Stimulated activated naive B cell treated with anti-CD40 and anti-IgM and Interleukin-4, amounts not matched to agents 10 μg/mL and 1 μg/mL and 100 μg/mL, for 72 hours (primary cell): ENCODE results near the gene ALOX5.
"Not testable (repeated sequence)": the region's sequence is repeated elsewhere in the genome, so short reads cannot be mapped to it uniquely, and the experiment has no call there.

ENCODE experiments used
- ATAC-seq, 2 donors: fragments of 150-1000 bp; cut with Tn5 transposase; replicated peaks; 2 replicates each; pipeline ENCODE4 v1.10.0; 2021; ENCODE audit warnings: moderate library complexity in 1 of 2
- DNase-seq: peaks from one replicate; pipeline ENCODE4 v3.0.0; 2021
- H3K27ac Mint-ChIP-seq: one replicate; pipeline ENCODE4 v1.8.0; 2022; ENCODE audit warnings: mild to moderate bottlenecking, mixed read lengths
- H3K27me3 Mint-ChIP-seq, 2 donors: one replicate each; pipeline ENCODE4 v1.8.0; 2022; ENCODE audit warnings: mixed read lengths in 2 of 2
- H3K36me3 Mint-ChIP-seq, 2 donors: one replicate each; pipeline ENCODE4 v1.8.0; 2022; ENCODE audit warnings: mixed read lengths in 2 of 2, mild to moderate bottlenecking in 1 of 2
- H3K4me1 Mint-ChIP-seq, 2 donors: one replicate each; pipeline ENCODE4 v1.8.0; 2022; ENCODE audit warnings: mixed read lengths in 2 of 2, mild to moderate bottlenecking in 1 of 2
- H3K4me3 Mint-ChIP-seq, 2 donors: one replicate each; pipeline ENCODE4 v1.8.0; 2022; ENCODE audit warnings: mild to moderate bottlenecking in 2 of 2, mixed read lengths in 2 of 2, moderate library complexity in 1 of 2
- H3K9me3 Mint-ChIP-seq, 2 donors: one replicate each; pipeline ENCODE4 v1.8.0; 2022; ENCODE audit warnings: mixed read lengths in 2 of 2, mild to moderate bottlenecking in 1 of 2

Gene ALOX5

DNA sequence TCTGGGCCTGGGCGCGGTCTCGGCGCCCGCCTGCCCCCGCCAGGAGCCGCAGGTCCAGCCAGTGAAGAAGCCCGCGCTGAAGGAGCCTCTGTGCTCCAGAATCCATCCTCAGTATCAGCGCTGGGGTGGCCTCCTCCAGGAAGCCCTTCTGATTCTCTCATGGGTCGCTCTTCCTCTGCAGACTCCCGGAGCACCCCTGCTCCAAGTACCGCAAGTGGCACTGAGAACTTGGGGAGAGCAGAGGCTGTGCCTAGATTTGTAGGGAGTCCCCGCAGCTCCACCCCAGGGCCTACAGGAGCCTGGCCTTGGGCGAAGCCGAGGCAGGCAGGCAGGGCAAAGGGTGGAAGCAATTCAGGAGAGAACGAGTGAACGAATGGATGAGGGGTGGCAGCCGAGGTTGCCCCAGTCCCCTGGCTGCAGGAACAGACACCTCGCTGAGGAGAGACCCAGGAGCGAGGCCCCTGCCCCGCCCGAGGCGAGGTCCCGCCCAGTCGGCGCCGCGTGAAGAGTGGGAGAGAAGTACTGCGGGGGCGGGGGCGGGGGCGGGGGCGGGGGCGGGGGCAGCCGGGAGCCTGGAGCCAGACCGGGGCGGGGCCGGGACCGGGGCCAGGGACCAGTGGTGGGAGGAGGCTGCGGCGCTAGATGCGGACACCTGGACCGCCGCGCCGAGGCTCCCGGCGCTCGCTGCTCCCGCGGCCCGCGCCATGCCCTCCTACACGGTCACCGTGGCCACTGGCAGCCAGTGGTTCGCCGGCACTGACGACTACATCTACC, at the start of gene ALOX5:
TSS of gene ALOX5 (plus strand) at position 641 of the 774 bp plus-strand sequence. CDS start at position 705, 64 bp downstream.
- Mint-ChIP-seq H3K9me3 (no peaks in the 10 kb centered on the region), H3K27ac (peak within 1 kb of the TSS; percentile 96), H3K36me3 (peaks cover 0 to 12% of the 10 kb centered on the region in 2 donors), H3K4me1 (peaks cover 56 to 93% of the 10 kb centered on the region in 2 donors), H3K27me3 (no peaks in the 10 kb centered on the region), H3K4me3 (peak within 1 kb of the TSS; percentile 92 to 98)
- DNase-seq, result peak; percentile 42
- ATAC-seq, result peak; percentile 45 to 49

DNA sequence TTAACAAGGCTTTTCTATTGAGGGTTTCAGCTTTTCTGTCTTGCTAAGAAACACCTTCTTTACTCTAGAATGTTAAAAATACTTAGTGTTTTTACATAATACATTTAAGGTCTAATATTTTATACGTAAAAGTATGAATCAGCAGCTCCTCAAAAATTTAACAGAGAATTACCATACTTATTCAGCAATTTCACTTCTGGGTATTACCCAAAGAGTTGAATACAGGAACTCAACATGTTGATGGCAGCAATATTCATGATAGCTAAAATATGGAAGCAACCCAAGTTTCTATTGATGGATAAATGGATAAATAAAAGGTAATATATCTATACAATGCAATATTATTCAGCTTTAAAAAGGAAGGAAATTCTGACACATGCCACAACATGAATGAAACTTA, 48.9 kb upstream of the ALOX5 start:
- no peak overlapping the region for H3K4me3 Mint-ChIP-seq
- H3K4me1 Mint-ChIP-seq, result no peaks in the 10 kb centered on the region
- no peaks in the 10 kb centered on the region for H3K27me3 Mint-ChIP-seq
- H3K36me3 Mint-ChIP-seq, result peaks cover 5 to 10% of the 10 kb centered on the region in 2 donors
- ATAC-seq (no peak), DNase-seq (no peak)
- H3K9me3 Mint-ChIP-seq, result peaks cover 10 to 14% of the 10 kb centered on the region in 2 donors
- no peak overlapping the region for H3K27ac Mint-ChIP-seq

DNA sequence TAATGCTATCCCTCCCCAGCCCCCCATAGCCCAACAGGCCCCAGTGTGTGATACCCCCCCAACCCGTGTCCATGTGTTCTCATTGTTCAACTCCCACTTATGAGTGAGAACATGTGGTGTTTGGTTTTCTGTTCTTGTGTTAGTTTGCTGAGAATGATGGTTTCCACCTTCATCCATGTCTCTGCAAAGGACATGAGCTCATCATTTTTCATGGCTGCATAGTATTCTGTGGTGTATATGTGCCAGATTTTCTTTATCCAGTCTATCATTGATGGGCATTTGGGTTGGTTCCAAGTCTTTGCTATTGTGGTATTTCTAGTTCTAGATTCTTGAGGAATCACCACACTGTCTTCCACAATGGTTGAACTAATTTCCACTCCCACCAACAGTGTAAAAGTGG, 47.2 kb upstream of the ALOX5 start:
- not testable (repeated sequence) for H3K27ac Mint-ChIP-seq, H3K4me3 Mint-ChIP-seq, DNase-seq, H3K4me1 Mint-ChIP-seq, H3K27me3 Mint-ChIP-seq, ATAC-seq
- Mint-ChIP-seq H3K9me3 (peaks cover 17 to 22% of the 10 kb centered on the region in 2 donors), H3K36me3 (peaks cover 6 to 11% of the 10 kb centered on the region in 2 donors)

DNA sequence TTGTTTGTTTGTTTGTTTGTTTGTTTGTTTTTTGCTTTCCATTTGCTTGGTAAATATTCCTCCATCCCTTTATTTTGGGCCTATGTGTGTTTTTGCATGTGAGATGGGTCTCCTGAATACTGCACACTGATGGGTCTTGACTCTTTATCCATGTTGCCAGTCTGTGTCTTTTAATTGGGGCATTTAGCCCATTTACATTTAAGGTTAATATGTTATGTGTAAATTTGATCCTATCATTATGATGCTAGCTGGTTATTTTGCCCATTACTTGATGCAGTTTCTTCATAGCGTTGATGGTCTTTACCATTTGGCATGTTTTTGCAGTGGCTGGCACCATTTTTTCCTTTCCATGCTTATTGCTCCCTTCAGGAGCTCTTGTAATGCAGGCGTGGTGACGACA, 42.2 kb upstream of the ALOX5 start:
- H3K27ac Mint-ChIP-seq, H3K27me3 Mint-ChIP-seq, H3K4me1 Mint-ChIP-seq, ATAC-seq, H3K4me3 Mint-ChIP-seq, DNase-seq: not testable (repeated sequence)
- Mint-ChIP-seq H3K36me3 (peaks cover 7 to 14% of the 10 kb centered on the region in 2 donors), H3K9me3 (peaks cover 16 to 17% of the 10 kb centered on the region in 2 donors)

DNA sequence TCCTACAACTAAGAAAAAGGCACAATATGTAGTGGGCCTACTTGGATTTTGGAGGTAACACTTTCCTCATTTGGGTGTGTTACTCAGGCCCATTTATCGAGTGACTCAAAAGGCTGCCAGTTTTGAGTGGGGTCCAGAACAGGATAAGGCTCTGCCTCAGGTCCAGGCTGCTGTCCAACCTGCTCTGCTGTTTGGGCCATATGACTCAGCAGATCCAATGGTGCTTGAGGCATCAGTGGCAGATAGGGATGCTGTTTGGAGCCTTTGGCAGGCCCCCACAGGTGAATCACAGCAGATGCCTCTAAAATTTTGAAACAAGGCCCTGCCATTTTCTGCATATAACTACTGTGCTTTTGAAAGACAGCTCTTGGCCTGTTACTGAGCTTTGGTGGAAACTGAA, 34.1 kb upstream of the ALOX5 start:
- H3K4me1 Mint-ChIP-seq, result peaks cover 10% of the 10 kb centered on the region in 2 donors
- no peaks in the 10 kb centered on the region for H3K27me3 Mint-ChIP-seq
- ATAC-seq (no peak), DNase-seq (no peak)
- H3K4me3 Mint-ChIP-seq, result no peak overlapping the region
- peaks cover 16 to 21% of the 10 kb centered on the region in 2 donors for H3K36me3 Mint-ChIP-seq
- H3K9me3 Mint-ChIP-seq, result peaks cover 5 to 8% of the 10 kb centered on the region in 2 donors
- no peak overlapping the region for H3K27ac Mint-ChIP-seq

DNA sequence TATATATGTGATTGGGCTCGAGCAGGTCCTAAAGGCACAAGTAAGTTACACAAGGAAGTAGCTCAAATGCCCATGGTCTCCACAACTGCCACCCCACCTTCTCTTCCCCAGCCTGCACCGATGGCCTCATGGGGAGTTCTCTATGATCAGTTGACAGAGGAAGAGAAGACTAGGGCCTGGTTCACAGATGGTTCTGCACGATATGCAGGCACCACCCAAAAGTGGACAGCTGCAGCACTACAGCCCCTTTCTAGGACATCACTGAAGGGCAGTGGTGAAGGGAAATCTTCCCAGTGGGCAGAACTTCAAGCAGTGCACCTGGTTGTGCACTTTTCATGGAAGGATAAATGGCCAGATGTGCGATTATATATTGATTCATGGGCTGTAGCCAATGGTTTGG, 33.6 kb upstream of the ALOX5 start:
- H3K4me1 Mint-ChIP-seq, result peaks cover 10 to 11% of the 10 kb centered on the region in 2 donors

DNA sequence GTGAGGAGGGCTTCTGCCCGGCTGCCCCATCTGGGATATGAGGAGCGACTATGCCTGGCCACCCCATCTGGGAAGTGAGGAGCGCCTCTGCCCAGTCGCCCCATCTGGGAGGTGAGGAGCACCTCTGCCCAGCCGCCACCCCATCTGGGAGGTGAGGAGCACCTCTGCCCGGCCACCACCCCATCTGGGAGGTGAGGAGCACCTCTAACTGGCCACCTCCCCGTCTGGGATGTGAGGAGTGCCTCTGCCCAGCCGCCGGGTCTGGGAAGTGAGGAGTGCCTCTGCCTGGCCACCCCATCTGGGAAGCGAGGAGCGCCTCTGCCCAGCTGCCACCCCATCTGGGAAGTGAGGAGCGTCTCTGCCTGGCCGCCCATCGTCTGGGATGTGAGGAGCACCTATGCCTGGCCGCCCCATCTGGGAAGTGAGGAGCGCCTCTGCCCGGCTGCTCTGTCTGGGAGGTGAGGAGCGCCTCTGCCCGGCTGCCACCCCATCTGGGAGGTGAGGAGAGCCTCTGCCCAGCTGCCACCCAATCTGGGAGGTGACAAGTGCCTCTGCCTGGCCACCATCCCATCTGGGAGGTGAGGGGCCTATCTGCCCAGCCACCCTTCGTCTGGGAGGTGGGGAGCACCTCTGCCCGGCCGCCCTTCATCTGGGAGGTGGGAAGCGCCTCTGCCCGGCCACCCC, 27.2 kb upstream of the ALOX5 start:
- Mint-ChIP-seq H3K36me3 (peaks cover 15 to 18% of the 10 kb centered on the region in 2 donors), H3K4me1 (peaks cover 9 to 14% of the 10 kb centered on the region in 2 donors)
- DNase-seq, ATAC-seq, H3K4me3 Mint-ChIP-seq, H3K27me3 Mint-ChIP-seq, H3K9me3 Mint-ChIP-seq, H3K27ac Mint-ChIP-seq: not testable (repeated sequence)

More for the DNA sequence above, 33.6 kb upstream of the ALOX5 start:
- H3K4me3 Mint-ChIP-seq, ATAC-seq, H3K27me3 Mint-ChIP-seq, H3K27ac Mint-ChIP-seq, DNase-seq, H3K9me3 Mint-ChIP-seq: not testable (repeated sequence)
- peaks cover 19 to 21% of the 10 kb centered on the region in 2 donors for H3K36me3 Mint-ChIP-seq

DNA sequence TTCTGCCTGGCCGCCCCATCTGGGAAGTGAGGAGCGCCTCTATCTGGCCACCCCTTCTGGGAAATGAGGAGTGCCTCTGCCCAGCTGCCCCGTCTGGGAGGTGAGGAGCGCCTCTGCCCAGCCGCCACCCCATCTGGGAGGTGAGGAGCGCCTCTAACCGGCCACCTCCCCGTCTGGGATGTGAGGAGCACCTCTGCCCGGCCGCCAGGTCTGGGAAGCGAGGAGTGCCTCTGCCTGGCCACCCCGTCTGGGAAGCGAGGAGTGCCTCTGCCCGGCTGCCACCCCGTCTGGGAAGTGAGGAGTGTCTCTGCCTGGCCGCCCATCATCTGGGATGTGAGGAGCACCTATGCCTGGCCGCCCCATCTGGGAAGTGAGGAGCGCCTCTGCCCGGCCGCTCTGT, 26.6 kb upstream of the ALOX5 start:
- peaks cover 10 to 15% of the 10 kb centered on the region in 2 donors for H3K4me1 Mint-ChIP-seq
- not testable (repeated sequence) for H3K9me3 Mint-ChIP-seq, H3K27me3 Mint-ChIP-seq, DNase-seq, ATAC-seq, H3K4me3 Mint-ChIP-seq, H3K27ac Mint-ChIP-seq
- peaks cover 15 to 17% of the 10 kb centered on the region in 2 donors for H3K36me3 Mint-ChIP-seq

DNA sequence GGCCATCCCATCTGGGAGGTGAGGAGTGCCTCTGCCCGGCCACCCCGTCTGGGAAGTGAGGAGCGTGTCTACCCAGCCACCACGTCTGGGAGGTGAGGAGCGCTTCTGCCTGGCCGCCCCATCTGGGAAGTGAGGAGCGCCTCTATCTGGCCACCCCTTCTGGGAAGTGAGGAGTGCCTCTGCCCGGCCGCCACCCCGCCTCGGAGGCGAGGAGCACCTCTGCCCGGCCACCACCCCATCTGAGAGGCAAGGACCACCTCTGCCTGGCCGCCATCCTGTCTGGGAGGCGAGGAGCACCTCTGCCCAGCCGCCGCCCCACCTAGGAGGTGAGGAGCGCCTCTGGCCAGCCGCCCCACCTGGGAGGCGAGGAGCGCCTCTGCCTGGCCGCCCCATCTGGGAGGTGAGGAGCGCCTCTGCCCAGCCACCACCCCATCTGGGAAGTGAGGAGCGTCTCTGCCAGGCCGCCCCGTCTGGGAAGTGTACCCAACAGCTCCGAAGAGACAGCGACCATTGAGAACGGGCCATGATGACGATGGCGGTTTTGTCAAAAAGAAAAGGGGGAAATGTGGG, 25.7 kb upstream of the ALOX5 start:
- not testable (repeated sequence) for ATAC-seq, H3K27me3 Mint-ChIP-seq, H3K4me3 Mint-ChIP-seq, DNase-seq, H3K9me3 Mint-ChIP-seq, H3K27ac Mint-ChIP-seq
- peaks cover 15 to 19% of the 10 kb centered on the region in 2 donors for H3K4me1 Mint-ChIP-seq
- peaks cover 11 to 15% of the 10 kb centered on the region in 2 donors for H3K36me3 Mint-ChIP-seq

DNA sequence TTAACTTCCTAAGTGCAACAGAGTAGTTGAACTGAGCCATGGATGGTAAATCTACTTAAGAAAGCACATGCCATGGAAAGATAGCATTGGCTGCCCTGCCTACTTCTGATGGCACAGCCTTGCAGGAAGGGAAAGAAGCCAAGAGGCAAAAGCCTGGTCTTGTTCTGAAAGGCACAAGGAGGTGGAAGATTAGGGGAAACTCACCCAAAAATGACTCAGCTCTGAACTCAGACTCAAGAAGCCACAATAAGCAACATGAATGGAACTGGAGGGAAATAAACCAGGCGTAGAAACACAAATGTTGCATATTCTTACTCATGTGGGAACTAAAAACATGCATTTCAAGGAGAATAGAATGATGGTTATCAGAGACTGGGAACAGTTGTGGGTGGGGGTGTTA, 20.8 kb upstream of the ALOX5 start:
- H3K4me3 Mint-ChIP-seq, result no peak overlapping the region
- DNase-seq, result no peak
- ATAC-seq, result peak; percentile 78 to 82
- H3K9me3 Mint-ChIP-seq, result peaks cover 0 to 2% of the 10 kb centered on the region in 2 donors
- no peaks in the 10 kb centered on the region for H3K27me3 Mint-ChIP-seq
- peaks cover 35 to 58% of the 10 kb centered on the region in 2 donors for H3K4me1 Mint-ChIP-seq
- no peak overlapping the region for H3K27ac Mint-ChIP-seq
- peaks cover 1 to 3% of the 10 kb centered on the region in 2 donors for H3K36me3 Mint-ChIP-seq

DNA sequence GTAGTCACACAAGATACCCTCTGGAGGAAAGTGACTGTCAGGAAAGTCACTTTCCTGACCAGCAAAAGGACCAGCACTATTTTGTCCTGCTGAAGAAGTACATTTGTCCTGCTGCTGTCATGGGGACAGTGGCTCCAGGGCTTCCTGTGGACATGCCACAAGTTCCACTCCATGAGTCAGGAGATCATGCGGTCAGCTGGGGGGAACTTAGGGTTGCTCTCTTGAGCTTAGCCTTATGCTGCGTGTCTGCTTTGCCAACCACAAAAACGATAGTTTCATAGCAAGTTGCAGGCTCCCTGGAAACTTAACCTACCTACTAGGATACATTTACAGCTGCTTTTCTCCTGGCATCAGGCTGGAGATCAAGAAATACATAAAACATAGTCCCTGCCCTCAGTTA, 19.8 kb upstream of the ALOX5 start:
- H3K27ac Mint-ChIP-seq, result no peak overlapping the region
- peaks cover 35 to 64% of the 10 kb centered on the region in 2 donors for H3K4me1 Mint-ChIP-seq
- H3K36me3 Mint-ChIP-seq, result peaks cover 0 to 3% of the 10 kb centered on the region in 2 donors
- DNase-seq, result no peak
- ATAC-seq, result no peak
- no peaks in the 10 kb centered on the region for H3K9me3 Mint-ChIP-seq
- no peaks in the 10 kb centered on the region for H3K27me3 Mint-ChIP-seq
- no peak overlapping the region for H3K4me3 Mint-ChIP-seq

DNA sequence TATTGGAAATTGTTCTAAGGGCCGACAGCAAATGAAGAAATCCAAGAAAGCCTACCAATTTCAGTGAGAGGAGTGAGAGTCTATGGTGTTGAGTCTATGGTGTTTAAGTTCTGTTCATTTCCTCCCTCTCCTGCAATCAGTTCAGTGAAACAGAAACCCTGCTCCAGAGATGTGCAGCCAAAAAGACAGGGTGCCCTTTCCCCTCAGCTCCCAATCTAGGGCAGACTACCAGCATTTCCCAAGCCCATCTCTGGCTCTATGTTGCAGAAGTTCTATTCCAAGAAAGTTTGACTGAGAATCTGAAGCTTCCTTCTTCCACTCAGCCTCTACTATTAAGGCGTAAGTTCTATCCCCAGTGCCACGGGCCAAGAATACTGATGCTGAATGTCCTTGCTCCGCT, 18.5 kb upstream of the ALOX5 start:
- no peaks in the 10 kb centered on the region for H3K36me3 Mint-ChIP-seq
- no peaks in the 10 kb centered on the region for H3K9me3 Mint-ChIP-seq
- H3K4me1 Mint-ChIP-seq, result peaks cover 36 to 74% of the 10 kb centered on the region in 2 donors
- H3K27ac Mint-ChIP-seq, result no peak overlapping the region
- no peaks in the 10 kb centered on the region for H3K27me3 Mint-ChIP-seq
- H3K4me3 Mint-ChIP-seq, result no peak overlapping the region
- DNase-seq (no peak), ATAC-seq (no peak)

DNA sequence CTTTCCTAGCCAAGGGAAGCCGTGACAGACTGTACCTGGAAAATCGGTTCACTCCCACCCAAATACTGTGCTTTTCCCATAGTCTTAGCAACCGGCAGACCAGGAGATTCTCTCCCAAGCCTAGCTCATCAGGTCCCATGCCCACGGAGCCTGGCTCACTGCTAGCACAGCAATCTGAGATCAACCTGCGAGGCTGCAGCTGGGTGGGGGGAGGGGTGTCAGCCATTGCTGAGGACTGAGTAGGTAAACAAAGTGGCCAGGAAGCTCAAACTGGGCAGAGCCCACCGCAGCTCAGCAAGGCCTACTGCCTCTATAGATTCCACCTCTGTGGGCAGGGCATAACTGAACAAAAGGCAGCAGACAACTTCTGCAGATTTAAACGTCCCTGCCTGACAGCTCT, 15.1 kb upstream of the ALOX5 start:
- H3K27me3 Mint-ChIP-seq, DNase-seq, H3K4me3 Mint-ChIP-seq, ATAC-seq, H3K27ac Mint-ChIP-seq, H3K9me3 Mint-ChIP-seq, H3K36me3 Mint-ChIP-seq: not testable (repeated sequence)
- H3K4me1 Mint-ChIP-seq, result peaks cover 22 to 62% of the 10 kb centered on the region in 2 donors

DNA sequence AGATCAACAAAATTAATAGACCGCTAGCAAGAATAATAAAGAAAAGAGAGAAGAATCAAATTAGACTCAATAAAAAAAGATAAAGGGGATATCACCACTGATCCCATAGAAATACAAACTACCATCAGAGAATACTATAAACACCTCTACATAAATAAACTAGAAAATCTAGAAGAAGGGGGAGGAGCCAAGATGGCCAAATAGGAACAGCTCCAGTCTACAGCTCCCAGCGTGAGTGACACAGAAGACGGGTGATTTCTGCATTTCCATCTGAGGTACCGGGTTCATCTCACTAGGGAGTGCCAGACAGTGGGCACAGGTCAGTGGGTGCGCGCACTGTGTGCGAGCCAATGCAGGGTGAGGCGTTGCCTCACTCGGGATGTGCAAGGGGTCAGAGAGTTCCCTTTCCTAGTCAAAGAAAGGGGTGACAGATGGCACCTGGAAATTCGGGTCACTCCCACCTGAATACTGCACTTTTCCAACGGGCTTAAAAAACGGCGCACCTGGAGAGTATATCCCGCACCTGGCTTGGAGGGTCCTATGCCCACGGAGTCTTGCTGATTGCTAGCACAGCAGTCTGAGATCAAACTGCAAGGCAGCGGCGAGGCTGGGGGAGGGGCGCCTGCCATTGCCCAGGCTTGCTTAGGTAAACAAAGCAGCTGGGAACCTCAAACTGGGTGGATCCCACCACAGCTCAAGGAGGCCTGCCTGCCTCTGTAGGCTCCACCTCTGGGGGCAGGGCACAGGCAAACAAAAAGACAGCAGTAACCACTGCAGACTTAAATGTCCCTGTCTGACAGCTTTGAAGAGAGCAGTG, 11.8 kb upstream of the ALOX5 start:
- not testable (repeated sequence) for H3K9me3 Mint-ChIP-seq, H3K27ac Mint-ChIP-seq, H3K27me3 Mint-ChIP-seq, DNase-seq, H3K4me3 Mint-ChIP-seq, H3K36me3 Mint-ChIP-seq, ATAC-seq
- H3K4me1 Mint-ChIP-seq, result peaks cover 18 to 55% of the 10 kb centered on the region in 2 donors
